Mesothelial cell of epicardium (in vitro differentiated cells): Measurements from ENCODE around the gene SEMA3F. TPM values are rescaled to one million over a fixed set of nuclear protein-coding genes. Genes with fewer than 3 reads are reported as not detected.

Experiments
- DNase-seq, 2 experiments: peaks; one replicate each; pipeline ENCODE4 v3.0.0; 2021; ENCODE audit warnings: low spot score in 2 of 2; ENCODE audit not compliant: unreplicated experiment in 2 of 2
- H3K27ac Mint-ChIP-seq: 2 replicates; pipeline ENCODE4 v1.8.0; 2021; ENCODE audit warnings: mixed read lengths
- H3K27me3 Mint-ChIP-seq: 2 replicates; pipeline ENCODE4 v1.8.0; 2021; ENCODE audit warnings: low read depth, mixed read lengths
- H3K36me3 Mint-ChIP-seq: 2 replicates; pipeline ENCODE4 v1.8.0; 2021; ENCODE audit warnings: mixed read lengths
- H3K4me1 Mint-ChIP-seq: 2 replicates; pipeline ENCODE4 v1.8.0; 2021; ENCODE audit warnings: mixed read lengths
- H3K4me3 Mint-ChIP-seq: 2 replicates; pipeline ENCODE4 v1.8.0; 2021; ENCODE audit warnings: mild to moderate bottlenecking, moderate library complexity, mixed read lengths
- H3K9me3 Mint-ChIP-seq: 2 replicates; pipeline ENCODE4 v1.8.0; 2021; ENCODE audit warnings: mixed read lengths
- CTCF ChIP-seq: fragments of 200-600 bp; sonication (generic); IDR thresholded peaks from one replicate; pipeline ENCODE4 v1.5.0; 2021; ENCODE audit warnings: antibody characterized with exemption; ENCODE audit not compliant: unreplicated experiment
- total RNA-seq: library from RNA; stranded (reverse); gene quantifications from 3 replicates; pipeline ENCODE4 v1.2.1, GENCODE V29; 2021

SEMA3F gene
- total RNA-seq, 1 donor from 2014 or later, result 99.1 TPM

- Mint-ChIP-seq H3K27me3 (no peaks in the 10 kb centered on the region), H3K27ac (peak overlapping the region; percentile 86), H3K9me3 (no peaks in the 10 kb centered on the region), H3K4me1 (peaks cover 56% of the 10 kb centered on the region), H3K4me3 (peak overlapping the region; percentile 15), H3K36me3 (peaks cover 5% of the 10 kb centered on the region)
- no peak for DNase-seq
- no peak for TF ChIP-seq CTCF
These were observed 31.6 kb upstream of the SEMA3F start for GRCh38 chr3:50123394-50124051.

- Mint-ChIP-seq H3K36me3 (no peaks in the 10 kb centered on the region), H3K27ac (peak overlapping the region; percentile 86), H3K9me3 (no peaks in the 10 kb centered on the region), H3K4me3 (peak overlapping the region; percentile 15), H3K27me3 (no peaks in the 10 kb centered on the region), H3K4me1 (peaks cover 56% of the 10 kb centered on the region)
- no peak for DNase-seq
- no peak for TF ChIP-seq CTCF
These were observed 30.9 kb upstream of the SEMA3F start for GRCh38 chr3:50124052-50124799.

GRCh38 chr3:50124800-50125178 lies 30.3 kb upstream of the SEMA3F start:
- DNase-seq, result no peak
- Mint-ChIP-seq H3K4me1 (peaks cover 56% of the 10 kb centered on the region), H3K27me3 (no peaks in the 10 kb centered on the region), H3K27ac (peak overlapping the region; percentile 84), H3K4me3 (no peak overlapping the region), H3K36me3 (no peaks in the 10 kb centered on the region), H3K9me3 (no peaks in the 10 kb centered on the region)
- no peak for TF ChIP-seq CTCF

GRCh38 chr3:50125541-50126286 lies 29.4 kb upstream of the SEMA3F start:
- H3K36me3 Mint-ChIP-seq, result no peaks in the 10 kb centered on the region
- DNase-seq, result no peak
- no peak for TF ChIP-seq CTCF
- H3K9me3 Mint-ChIP-seq, result no peaks in the 10 kb centered on the region
- H3K4me3 Mint-ChIP-seq, result peak overlapping the region; percentile 33
- no peaks in the 10 kb centered on the region for H3K27me3 Mint-ChIP-seq
- H3K4me1 Mint-ChIP-seq, result peaks cover 56% of the 10 kb centered on the region
- H3K27ac Mint-ChIP-seq, result peak overlapping the region; percentile 90

GRCh38 chr3:50126287-50127211 lies 28.6 kb upstream of the SEMA3F start:
- Mint-ChIP-seq H3K4me3 (no peak overlapping the region), H3K9me3 (no peaks in the 10 kb centered on the region), H3K27ac (peak overlapping the region; percentile 90), H3K36me3 (no peaks in the 10 kb centered on the region), H3K27me3 (no peaks in the 10 kb centered on the region), H3K4me1 (peaks cover 56% of the 10 kb centered on the region)
- TF ChIP-seq CTCF, result no peak
- peak in 1 of 2 experiments; percentile 58 for DNase-seq
